T47D (cell line): ENCODE measurements around the gene WLS.
"Not testable (repeated sequence)": the region's sequence is repeated elsewhere in the genome, so short reads cannot be mapped to it uniquely, and the experiment has no call there.

Experiments
- DNase-seq, 2 experiments: peaks; one replicate each; pipeline versions ENCODE4 v3.0.0 to v3.0.0-alpha.2; 2011 to 2012; ENCODE audit warnings: low read depth in 1 of 2, low spot score in 1 of 2
- JUND ChIP-seq: IDR thresholded peaks from 2 replicates; pipeline ENCODE4 v1.6.1; 2012; ENCODE audit warnings: low read depth
- in situ Hi-C: cut with HindIII; loops from 2 replicates; pipeline ENCODE4 v1.10.0; 2016; ENCODE audit warnings: low sequenced_read_pairs, low pct_unique_long_range_greater_than_20kb

WLS gene

GRCh38 chr1:68232289-68233148 is at the start of gene WLS:
WLS (minus strand) TSS chr1:68232523; CDS start chr1:68232299, 224 bp downstream.
- peak; percentile 24 to 40 for DNase-seq
- TF ChIP-seq JUND: no peak
- in situ Hi-C loops: no loop called here

- no peak for DNase-seq
- TF ChIP-seq JUND: no peak
- in situ Hi-C loops: no loop called here
Observed at GRCh38 chr1:68280286-68280685, 48.0 kb upstream of the WLS start.

GRCh38 chr1:68279846-68280245 is 47.5 kb upstream of the WLS start:
- TF ChIP-seq JUND: no peak
- in situ Hi-C loops: no loop called here
- no peak for DNase-seq

- DNase-seq: no peak
- no peak for TF ChIP-seq JUND
- in situ Hi-C loops: no loop called here
Observed at GRCh38 chr1:68278221-68278620, 45.9 kb upstream of the WLS start.

- TF ChIP-seq JUND: no peak
- in situ Hi-C loops: no loop called here
- DNase-seq: no peak
Observed at GRCh38 chr1:68276448-68276847, 44.1 kb upstream of the WLS start.

- DNase-seq: no peak
- in situ Hi-C loops: no loop called here
- no peak for TF ChIP-seq JUND
Observed at GRCh38 chr1:68273530-68273929, 41.2 kb upstream of the WLS start.

GRCh38 chr1:68271596-68271995 is 39.3 kb upstream of the WLS start:
- TF ChIP-seq JUND: no peak
- in situ Hi-C loops: no loop called here
- DNase-seq: no peak

- in situ Hi-C loops: no loop called here
- TF ChIP-seq JUND: no peak
- DNase-seq: no peak
Observed at GRCh38 chr1:68270951-68271350, 38.6 kb upstream of the WLS start.

- in situ Hi-C loops: no loop called here
- DNase-seq: no peak
Observed at GRCh38 chr1:68269637-68270430, 37.5 kb upstream of the WLS start.

GRCh38 chr1:68268896-68269483 is 36.7 kb upstream of the WLS start:
- TF ChIP-seq JUND: no peak
- in situ Hi-C loops: no loop called here
- DNase-seq: no peak

More at GRCh38 chr1:68269637-68270430, 37.5 kb upstream of the WLS start:
- TF ChIP-seq JUND: no peak

- DNase-seq, in situ Hi-C loops: not testable (repeated sequence)
Observed at GRCh38 chr1:68256824-68257223, 24.5 kb upstream of the WLS start.

- DNase-seq: no peak
- in situ Hi-C loops: no loop called here
- no peak for TF ChIP-seq JUND
Observed at GRCh38 chr1:68255301-68255700, 23.0 kb upstream of the WLS start.

- in situ Hi-C loops: no loop called here
- no peak for DNase-seq
- TF ChIP-seq JUND: no peak
Observed at GRCh38 chr1:68254667-68255226, 22.4 kb upstream of the WLS start.
